Epithelial cell of esophagus (primary cell): ENCODE results near the gene PRCC.

Source experiments
- DNase-seq: peaks from one replicate; pipeline ENCODE4 v3.0.0; 2010; ENCODE audit warnings: low read depth
- H3K4me3 ChIP-seq: 2 replicates; pipeline ENCODE4 v1.5.1; 2011; ENCODE audit warnings: mild to moderate bottlenecking, low read length, control low read depth
- TF ChIP-seq, protein P1 (sequence below): IDR thresholded peaks from 2 replicates; pipeline ENCODE4 v1.5.1; 2011; ENCODE audit warnings: low read depth, mild to moderate bottlenecking, low read length, control low read depth, inconsistent platforms; ENCODE audit not compliant: insufficient read depth; ENCODE audit errors: missing control alignments

The PRCC gene, protein sequence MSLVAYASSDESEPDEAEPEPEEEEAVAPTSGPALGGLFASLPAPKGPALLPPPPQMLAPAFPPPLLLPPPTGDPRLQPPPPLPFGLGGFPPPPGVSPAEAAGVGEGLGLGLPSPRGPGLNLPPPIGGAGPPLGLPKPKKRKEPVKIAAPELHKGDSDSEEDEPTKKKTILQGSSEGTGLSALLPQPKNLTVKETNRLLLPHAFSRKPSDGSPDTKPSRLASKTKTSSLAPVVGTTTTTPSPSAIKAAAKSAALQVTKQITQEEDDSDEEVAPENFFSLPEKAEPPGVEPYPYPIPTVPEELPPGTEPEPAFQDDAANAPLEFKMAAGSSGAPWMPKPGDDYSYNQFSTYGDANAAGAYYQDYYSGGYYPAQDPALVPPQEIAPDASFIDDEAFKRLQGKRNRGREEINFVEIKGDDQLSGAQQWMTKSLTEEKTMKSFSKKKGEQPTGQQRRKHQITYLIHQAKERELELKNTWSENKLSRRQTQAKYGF

DNA sequence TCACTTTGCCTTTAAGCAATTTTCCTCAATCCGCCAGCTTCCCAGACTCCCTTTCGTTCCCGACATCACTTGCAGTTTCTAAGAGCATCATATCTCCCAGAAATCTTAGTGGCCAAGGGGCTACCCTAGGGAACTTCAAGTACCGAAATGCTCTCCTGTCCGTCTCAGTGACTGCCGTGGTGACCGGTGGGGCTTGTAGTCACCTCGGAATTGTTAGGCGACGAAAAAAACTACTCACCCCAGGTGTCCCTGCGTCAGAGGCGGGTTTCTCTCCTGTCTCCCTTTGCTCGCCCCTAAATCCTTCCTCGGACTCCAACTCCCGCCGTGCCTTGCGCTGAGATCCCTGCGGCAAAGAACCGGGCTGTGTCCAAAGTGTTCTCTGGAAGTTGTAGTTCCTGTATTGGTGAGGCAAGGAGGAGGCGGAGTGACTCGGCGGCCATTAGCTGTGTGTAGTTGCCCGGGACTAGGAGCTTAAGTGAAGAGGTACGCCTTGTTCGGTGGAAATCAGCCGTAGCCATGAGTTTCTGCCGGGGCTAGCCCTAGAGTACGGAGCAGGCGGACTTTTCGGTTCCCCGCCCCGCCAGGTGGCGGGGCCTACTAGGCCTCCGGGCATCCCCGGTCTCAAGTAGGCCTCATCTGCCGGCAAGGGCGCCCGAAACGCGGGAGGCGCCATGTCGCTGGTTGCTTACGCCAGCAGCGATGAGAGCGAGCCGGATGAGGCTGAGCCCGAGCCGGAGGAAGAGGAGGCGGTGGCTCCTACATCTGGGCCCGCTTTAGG lies at the start of gene PRCC:
PRCC (plus strand) TSS at position 435 of the 778 bp plus-strand sequence; CDS start at position 672, 237 bp downstream.
- peak within 1 kb of the TSS; percentile 92 for H3K4me3 ChIP-seq
- TF ChIP-seq, protein P1, sequence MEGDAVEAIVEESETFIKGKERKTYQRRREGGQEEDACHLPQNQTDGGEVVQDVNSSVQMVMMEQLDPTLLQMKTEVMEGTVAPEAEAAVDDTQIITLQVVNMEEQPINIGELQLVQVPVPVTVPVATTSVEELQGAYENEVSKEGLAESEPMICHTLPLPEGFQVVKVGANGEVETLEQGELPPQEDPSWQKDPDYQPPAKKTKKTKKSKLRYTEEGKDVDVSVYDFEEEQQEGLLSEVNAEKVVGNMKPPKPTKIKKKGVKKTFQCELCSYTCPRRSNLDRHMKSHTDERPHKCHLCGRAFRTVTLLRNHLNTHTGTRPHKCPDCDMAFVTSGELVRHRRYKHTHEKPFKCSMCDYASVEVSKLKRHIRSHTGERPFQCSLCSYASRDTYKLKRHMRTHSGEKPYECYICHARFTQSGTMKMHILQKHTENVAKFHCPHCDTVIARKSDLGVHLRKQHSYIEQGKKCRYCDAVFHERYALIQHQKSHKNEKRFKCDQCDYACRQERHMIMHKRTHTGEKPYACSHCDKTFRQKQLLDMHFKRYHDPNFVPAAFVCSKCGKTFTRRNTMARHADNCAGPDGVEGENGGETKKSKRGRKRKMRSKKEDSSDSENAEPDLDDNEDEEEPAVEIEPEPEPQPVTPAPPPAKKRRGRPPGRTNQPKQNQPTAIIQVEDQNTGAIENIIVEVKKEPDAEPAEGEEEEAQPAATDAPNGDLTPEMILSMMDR: no peak
- peak; percentile 100 for DNase-seq

DNA sequence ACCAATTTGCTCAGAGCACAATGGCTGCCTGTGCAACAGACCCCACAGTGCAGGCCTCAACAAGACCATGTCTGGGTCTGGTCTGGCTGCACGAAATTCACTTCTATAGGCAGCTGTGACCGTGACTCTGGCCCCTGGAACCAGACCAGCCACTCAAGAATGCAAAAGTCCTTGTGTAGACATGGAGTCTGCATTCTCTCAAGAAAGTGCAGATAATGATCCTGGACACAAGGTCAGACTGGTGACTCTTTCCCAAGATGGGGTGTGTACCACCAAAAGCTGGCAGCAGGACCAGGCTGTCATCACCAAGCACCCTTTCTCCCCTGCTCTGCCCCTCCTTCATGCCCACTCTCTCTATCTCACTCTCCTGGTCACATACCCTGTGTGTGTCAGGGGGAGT lies 46.2 kb upstream of the PRCC start:
- TF ChIP-seq, protein P1: no peak
- H3K4me3 ChIP-seq: no peak overlapping the region
- DNase-seq: no peak

DNA sequence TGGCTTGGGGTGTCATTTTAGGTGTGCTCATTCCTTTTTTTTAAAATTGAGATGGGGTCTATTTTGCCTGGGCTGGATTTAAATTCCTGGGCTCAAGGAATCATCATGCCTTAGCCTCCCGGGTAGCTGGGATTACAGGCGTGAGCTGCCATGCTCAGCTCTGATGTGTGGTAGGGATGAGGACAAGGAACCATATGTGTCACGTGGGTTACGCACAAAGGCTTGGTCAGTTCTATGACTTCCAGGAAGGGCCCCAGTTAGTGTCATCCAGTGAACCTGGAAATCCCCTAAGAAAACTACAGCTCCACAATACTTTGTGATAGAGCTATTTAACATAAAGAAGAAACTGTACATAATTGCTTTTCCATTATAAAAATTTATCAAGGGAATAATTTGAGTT lies 45.8 kb upstream of the PRCC start:
- no peak for DNase-seq
- H3K4me3 ChIP-seq: no peak overlapping the region
- TF ChIP-seq, protein P1: no peak

DNA sequence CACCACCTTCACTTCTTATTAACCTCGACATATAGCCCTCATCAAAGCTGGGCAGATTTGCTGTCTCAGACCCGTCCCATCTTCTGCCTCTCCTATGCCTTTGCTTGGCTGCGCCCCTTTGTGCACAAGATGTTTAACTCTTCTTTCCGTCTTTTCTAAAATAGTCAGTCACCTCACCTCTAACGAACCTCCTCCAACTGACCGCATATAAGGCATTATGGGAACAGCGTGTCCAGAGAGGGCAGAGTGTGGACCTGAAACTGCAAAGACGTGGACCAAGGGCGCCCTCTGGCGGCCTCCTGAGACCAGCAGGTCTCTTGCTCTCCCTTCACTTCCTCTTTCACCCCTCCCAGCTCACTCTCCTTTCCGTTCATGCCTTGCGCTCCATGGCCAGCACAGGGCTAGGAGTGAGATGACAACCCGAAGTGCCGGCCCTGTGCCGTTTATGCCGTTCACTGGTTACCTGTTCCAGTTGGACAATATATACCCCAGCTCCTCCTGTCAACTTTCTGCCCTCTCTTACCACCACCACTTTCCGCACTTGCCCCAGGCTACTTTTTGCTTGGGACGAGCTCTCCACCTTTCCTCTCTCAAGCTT lies 41.6 kb upstream of the PRCC start:
- TF ChIP-seq, protein P1: peak; percentile 94
- peak overlapping the region; percentile 99 for H3K4me3 ChIP-seq
- peak; percentile 87 for DNase-seq

DNA sequence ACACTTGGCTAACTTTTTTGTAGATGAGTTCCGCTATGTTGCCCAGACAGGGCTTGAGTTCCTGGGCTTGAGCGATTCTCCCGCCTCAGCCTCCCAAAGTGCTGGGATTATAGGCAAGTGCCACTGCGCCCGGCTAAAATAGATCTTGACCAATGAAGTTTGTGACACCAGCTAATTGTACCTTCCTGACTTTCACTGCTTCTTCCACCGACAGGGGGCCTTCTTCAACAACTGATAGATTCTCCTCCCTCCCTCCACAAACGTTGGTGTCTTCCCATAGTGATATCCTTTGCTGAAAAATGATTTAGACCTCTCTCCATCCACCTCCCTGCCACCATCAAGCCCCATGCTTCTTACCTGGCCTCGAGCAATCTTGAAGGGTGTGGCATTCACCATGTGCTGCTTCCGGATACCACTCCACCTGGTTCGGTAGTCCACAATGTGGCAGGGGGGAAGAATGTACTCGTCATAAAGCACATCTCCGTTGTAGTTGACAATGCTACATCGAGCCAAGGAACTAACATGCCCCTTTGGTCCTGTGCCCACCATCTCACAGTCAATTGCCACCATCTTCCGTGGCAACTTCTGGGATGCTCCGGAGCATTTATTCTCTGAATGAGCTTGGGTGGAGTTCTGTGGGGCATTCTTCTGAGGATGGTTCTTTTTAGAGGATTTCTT lies 40.6 kb upstream of the PRCC start:
- DNase-seq: peak; percentile 79
- H3K4me3 ChIP-seq: peak overlapping the region; percentile 99
- TF ChIP-seq, protein P1: peak; percentile 72

DNA sequence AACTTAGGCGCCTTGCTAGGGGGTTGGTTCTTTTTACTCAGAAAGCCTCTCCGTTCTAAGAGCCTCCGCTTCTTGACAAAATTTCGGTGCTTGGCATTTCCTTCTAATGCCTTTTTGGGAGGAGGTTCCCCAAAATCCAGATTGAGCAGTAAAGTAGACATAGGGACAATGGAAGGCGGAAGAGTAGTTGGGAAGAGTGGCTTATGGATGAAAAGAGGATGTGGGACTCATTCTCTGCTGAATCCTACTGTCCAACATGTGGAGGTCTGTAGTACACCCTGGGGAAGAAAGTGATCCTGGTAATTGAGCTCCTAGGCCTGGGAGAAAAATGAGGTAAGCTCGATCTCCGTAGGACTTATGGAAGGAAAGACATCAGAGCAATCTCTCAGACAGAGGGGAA lies 39.8 kb upstream of the PRCC start:
- peak overlapping the region; percentile 99 for H3K4me3 ChIP-seq
- no peak for DNase-seq
- TF ChIP-seq, protein P1: no peak
